IPS-NIHi7 (cell line): Measurements from ENCODE around the gene DAPK2.
A peak's percentile ranks its signal among the peaks of the same experiment; 100 is the strongest.

Source experiments
- DNase-seq: peaks from one replicate; pipeline ENCODE4 v3.0.0; 2012; ENCODE audit warnings: mixed read lengths; ENCODE audit errors: extremely low spot score

DAPK2 gene

GRCh38 chr15:63870487-63871209 lies 175.6 kb downstream of the DAPK2 start:
- peak; percentile 93 for DNase-seq

- no peak for DNase-seq
These were observed 176.3 kb downstream of the DAPK2 start for GRCh38 chr15:63870043-63870394.

- no peak for DNase-seq
These were observed 176.8 kb downstream of the DAPK2 start for GRCh38 chr15:63869371-63870042.

GRCh38 chr15:63864186-63864585 lies 182.1 kb downstream of the DAPK2 start:
- DNase-seq: no peak

- no peak for DNase-seq
These were observed 184.3 kb downstream of the DAPK2 start for GRCh38 chr15:63861946-63862517.

GRCh38 chr15:63860555-63860954 lies 185.7 kb downstream of the DAPK2 start:
- no peak for DNase-seq

GRCh38 chr15:63860155-63860554 lies 186.1 kb downstream of the DAPK2 start:
- no peak for DNase-seq

GRCh38 chr15:63858881-63859280 lies 187.4 kb downstream of the DAPK2 start:
- no peak for DNase-seq

- no peak for DNase-seq
These were observed 187.8 kb downstream of the DAPK2 start for GRCh38 chr15:63858448-63858847.

- DNase-seq: no peak
These were observed 188.8 kb downstream of the DAPK2 start for GRCh38 chr15:63857461-63857856.
